ENCODE measurements around the gene NUBP2.
A peak's percentile ranks its signal among the peaks of the same experiment; 100 is the strongest.

NUBP2 gene

GRCh38 chr16:1772908-1773702, 9.7 kb upstream of the NUBP2 start, which contains the start of gene MRPS34:
TSS of gene MRPS34 (minus strand) at chr16:1773134. CDS start at chr16:1773119, 15 bp downstream.
- DNase-seq = peak; percentile 82

- DNase-seq = peak; percentile 40
Measured at GRCh38 chr16:1773703-1774447, 8.9 kb upstream of the NUBP2 start.

GRCh38 chr16:1774448-1774780, 8.3 kb upstream of the NUBP2 start:
- no peak for DNase-seq

- DNase-seq = no peak
Measured at GRCh38 chr16:1775006-1775845, 7.5 kb upstream of the NUBP2 start.

GRCh38 chr16:1775846-1776671, 6.7 kb upstream of the NUBP2 start:
- no peak for DNase-seq

GRCh38 chr16:1776672-1776955, 6.1 kb upstream of the NUBP2 start:
- no peak for DNase-seq

- DNase-seq = no peak
Measured at GRCh38 chr16:1776991-1777374, 5.8 kb upstream of the NUBP2 start.

GRCh38 chr16:1777375-1778199, 5.2 kb upstream of the NUBP2 start:
- no peak for DNase-seq

- DNase-seq = no peak
Measured at GRCh38 chr16:1778200-1779179, 4.3 kb upstream of the NUBP2 start.

- DNase-seq = no peak
Measured at GRCh38 chr16:1779234-1779701, 3.5 kb upstream of the NUBP2 start.

- no peak for DNase-seq
Measured at GRCh38 chr16:1779741-1780676, 2.8 kb upstream of the NUBP2 start.

GRCh38 chr16:1780677-1781072, 2.1 kb upstream of the NUBP2 start:
- DNase-seq = no peak

- DNase-seq = no peak
Measured at GRCh38 chr16:1781254-1781653, 1.5 kb upstream of the NUBP2 start.

GRCh38 chr16:1781758-1782407, 877 bp upstream of the NUBP2 start:
- DNase-seq = peak; percentile 40

- no peak for DNase-seq
Measured at GRCh38 chr16:1784977-1785845, 2.5 kb downstream of the NUBP2 start.

- DNase-seq = no peak
Measured at GRCh38 chr16:1785846-1786170, 3.0 kb downstream of the NUBP2 start.

GRCh38 chr16:1786242-1787055, 3.7 kb downstream of the NUBP2 start:
- no peak for DNase-seq
